Measurements from ENCODE around the gene ARMC9. TPM values are rescaled to one million over a fixed set of nuclear protein-coding genes. Genes with fewer than 3 reads are reported as not detected.

ARMC9 gene
- total RNA-seq, 1 donor from 2014 or later: 27.5 TPM

DNA sequence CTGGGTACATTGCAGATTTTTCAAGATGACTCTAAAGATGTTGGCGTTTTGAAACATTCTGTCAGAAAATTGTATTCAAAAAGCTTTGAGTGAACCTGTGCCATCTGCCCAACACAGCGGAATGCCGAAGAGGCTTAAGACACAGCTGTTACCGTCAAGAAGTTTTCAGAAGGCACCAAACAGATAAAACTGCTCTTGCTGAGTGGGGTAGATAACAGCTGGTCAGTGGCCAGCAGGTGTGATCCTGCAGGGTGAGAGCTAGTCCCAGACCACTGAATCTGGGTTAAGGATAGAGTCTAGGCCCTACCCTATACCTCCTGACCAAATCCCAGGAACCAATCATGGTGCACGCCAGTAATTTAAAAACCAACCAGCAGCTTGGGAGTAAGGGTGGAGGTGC is 136.6 kb downstream of the ARMC9 start:
- Histone ChIP-seq H3K36me3 (ENCODE audit: control insufficient read depth, insufficient read depth, low read length) (peaks cover 3% of the 10 kb centered on the region), H3K4me3 (ENCODE audit: low read depth, low read length) (no peak overlapping the region), H3K27me3 (ENCODE audit: control insufficient read depth, insufficient read depth, low read length) (no peaks in the 10 kb centered on the region)
- DNase-seq (ENCODE audit: low read depth): no peak
- TF ChIP-seq, protein P1, sequence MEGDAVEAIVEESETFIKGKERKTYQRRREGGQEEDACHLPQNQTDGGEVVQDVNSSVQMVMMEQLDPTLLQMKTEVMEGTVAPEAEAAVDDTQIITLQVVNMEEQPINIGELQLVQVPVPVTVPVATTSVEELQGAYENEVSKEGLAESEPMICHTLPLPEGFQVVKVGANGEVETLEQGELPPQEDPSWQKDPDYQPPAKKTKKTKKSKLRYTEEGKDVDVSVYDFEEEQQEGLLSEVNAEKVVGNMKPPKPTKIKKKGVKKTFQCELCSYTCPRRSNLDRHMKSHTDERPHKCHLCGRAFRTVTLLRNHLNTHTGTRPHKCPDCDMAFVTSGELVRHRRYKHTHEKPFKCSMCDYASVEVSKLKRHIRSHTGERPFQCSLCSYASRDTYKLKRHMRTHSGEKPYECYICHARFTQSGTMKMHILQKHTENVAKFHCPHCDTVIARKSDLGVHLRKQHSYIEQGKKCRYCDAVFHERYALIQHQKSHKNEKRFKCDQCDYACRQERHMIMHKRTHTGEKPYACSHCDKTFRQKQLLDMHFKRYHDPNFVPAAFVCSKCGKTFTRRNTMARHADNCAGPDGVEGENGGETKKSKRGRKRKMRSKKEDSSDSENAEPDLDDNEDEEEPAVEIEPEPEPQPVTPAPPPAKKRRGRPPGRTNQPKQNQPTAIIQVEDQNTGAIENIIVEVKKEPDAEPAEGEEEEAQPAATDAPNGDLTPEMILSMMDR (IDR thresholded peaks at IDR 0.05; ENCODE audit: insufficient read depth, low read length, poor library complexity, severe bottlenecking): no peak

DNA sequence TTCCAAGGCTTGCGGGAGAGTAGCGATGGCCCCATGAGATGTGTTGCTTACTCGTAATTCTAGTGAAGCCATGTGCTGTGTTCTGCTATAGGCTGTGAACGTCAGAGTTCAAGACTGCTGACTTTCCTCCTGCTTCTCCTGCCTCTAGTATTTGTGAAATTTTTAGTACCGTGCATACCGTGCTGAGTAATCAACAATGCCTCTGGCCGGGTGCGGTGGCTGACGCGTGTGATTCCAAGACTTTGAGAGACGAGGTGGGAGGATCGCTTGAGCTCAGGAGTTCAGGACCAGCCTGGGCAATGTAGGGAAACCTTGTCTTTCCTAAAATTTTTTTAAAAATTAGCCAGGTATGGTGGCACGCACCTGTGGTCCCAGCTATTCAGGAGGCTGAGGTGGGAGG is 137.2 kb downstream of the ARMC9 start:
- no peaks in the 10 kb centered on the region for H3K27me3 ChIP-seq (ENCODE audit: control insufficient read depth, insufficient read depth, low read length)
- H3K4me3 ChIP-seq (ENCODE audit: low read depth, low read length): no peak overlapping the region
- no peak for DNase-seq (ENCODE audit: low read depth)
- TF ChIP-seq, protein P1 (IDR thresholded peaks at IDR 0.05; ENCODE audit: insufficient read depth, low read length, poor library complexity, severe bottlenecking): no peak
- H3K36me3 ChIP-seq (ENCODE audit: control insufficient read depth, insufficient read depth, low read length): peaks cover 3% of the 10 kb centered on the region

- Histone ChIP-seq H3K36me3 (ENCODE audit: control insufficient read depth, insufficient read depth, low read length) (peaks cover 3% of the 10 kb centered on the region), H3K4me3 (ENCODE audit: low read depth, low read length) (no peak overlapping the region), H3K27me3 (ENCODE audit: control insufficient read depth, insufficient read depth, low read length) (no peaks in the 10 kb centered on the region)
- TF ChIP-seq, protein P1 (IDR thresholded peaks at IDR 0.05; ENCODE audit: insufficient read depth, low read length, poor library complexity, severe bottlenecking): no peak
- DNase-seq (ENCODE audit: low read depth): no peak
Observed at GRCh38 chr2:231336236-231336635, 137.8 kb downstream of the ARMC9 start.

DNA sequence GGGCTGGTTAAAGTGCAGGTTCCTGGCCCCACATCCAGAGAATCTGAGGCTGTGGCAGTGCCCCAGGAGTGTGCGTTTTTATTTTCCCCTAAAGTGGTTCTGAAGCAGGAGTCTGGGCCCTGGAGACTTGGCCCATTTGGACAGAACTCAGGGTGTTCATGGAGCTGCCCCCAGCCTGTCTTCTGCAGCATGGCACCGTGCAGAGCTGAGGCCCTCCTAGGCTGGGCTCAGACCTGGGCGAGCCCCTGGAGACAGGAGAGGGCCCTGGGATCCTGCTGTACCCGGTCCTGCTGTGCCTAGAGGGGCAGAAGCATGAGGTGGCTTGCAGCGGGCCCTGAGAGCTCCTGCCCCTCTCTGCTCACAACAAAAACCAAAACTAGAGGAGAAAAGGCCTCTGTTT is 138.3 kb downstream of the ARMC9 start:
- no peak overlapping the region for H3K4me3 ChIP-seq (ENCODE audit: low read depth, low read length)
- no peak for DNase-seq (ENCODE audit: low read depth)
- TF ChIP-seq, protein P1 (IDR thresholded peaks at IDR 0.05; ENCODE audit: insufficient read depth, low read length, poor library complexity, severe bottlenecking): no peak
- peaks cover 3% of the 10 kb centered on the region for H3K36me3 ChIP-seq (ENCODE audit: control insufficient read depth, insufficient read depth, low read length)
- no peaks in the 10 kb centered on the region for H3K27me3 ChIP-seq (ENCODE audit: control insufficient read depth, insufficient read depth, low read length)

DNA sequence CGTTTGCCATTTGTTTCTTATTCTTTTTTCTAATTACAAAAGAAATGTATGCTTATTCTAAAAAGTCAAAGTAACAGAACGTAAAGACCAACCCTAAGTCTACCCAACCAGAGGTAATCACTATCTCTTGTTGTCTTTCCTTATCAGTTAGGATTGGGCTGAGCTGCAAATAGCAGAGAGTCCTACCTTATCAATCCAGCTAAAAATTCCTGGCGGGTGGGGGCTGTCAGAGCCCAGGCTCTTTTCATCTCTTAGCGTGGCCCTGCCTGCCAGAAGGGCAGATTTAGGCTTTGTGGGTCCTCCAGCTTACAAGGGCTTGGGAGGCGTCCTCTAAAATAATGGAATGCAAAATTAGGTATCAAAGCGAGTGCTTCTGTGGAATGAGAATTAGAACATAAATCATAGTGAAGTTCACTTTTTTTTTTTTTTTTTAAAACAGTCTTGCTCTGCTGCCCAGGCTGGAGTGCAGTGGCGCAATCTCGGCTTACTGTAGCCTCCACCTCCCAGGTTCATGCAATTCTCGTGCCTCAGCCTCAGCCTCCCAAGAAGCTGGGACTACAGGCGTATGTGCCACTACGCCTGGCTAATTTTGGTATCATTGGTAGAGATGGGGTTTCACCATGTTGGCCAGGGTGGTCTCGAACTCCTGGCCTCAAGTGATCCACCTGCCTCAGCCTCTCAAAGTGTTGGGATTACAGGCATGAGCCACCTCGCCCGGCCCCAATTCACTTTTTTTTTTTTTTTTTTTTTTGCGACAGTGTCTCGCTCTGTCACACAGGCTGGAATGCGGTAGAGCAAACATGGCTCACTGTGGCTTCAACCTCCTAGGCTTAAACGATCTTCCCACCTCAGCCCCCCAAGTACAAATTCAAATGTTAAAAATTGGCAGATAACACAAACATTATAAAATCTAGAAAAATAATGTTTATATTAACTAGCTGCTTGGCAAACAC is 139.7 kb downstream of the ARMC9 start:
- TF ChIP-seq, protein P1 (IDR thresholded peaks at IDR 0.05; ENCODE audit: insufficient read depth, low read length, poor library complexity, severe bottlenecking): no peak
- Histone ChIP-seq H3K36me3 (ENCODE audit: control insufficient read depth, insufficient read depth, low read length) (peaks cover under 1% of the 10 kb centered on the region), H3K27me3 (ENCODE audit: control insufficient read depth, insufficient read depth, low read length) (no peaks in the 10 kb centered on the region), H3K4me3 (ENCODE audit: low read depth, low read length) (no peak overlapping the region)
- no peak for DNase-seq (ENCODE audit: low read depth)
